ENCODE results near the gene RBM34. TPM values are rescaled to one million over a fixed set of nuclear protein-coding genes. Genes with fewer than 3 reads are reported as not detected.
"Not testable (repeated sequence)": the region's sequence is repeated elsewhere in the genome, so short reads cannot be mapped to it uniquely, and the experiment has no call there.

Gene RBM34
- total and polyA plus RNA-seq, 5 donors: 44.8 to 60.3 (median 55.4) TPM

DNA sequence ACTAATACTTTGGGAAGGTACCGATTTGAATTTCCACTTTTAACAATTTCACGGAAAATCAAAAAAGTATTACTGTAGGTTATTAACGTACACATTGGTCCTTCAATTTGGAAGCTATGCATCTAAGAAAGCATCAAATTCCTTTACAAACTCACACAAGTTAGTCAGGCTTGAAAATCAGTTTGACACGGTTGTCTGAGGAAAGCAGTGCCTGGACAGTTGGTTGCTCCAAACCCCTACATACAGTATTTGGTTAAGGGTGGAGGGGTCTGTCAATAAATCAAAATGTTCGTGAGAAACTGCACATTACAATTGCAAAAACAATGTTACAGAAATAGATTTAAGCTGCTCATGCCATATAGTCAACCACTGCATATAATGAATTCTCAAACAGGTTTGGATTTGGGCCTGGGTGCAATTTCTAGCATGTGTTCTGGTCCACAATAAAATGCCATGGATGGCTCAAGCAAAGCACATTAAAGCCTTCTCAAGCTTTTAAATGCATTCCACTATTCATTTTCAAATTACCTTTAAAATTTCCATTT is 19.9 kb upstream of the RBM34 start:
- intact Hi-C loops (cut with DNase I): no loop called here

DNA sequence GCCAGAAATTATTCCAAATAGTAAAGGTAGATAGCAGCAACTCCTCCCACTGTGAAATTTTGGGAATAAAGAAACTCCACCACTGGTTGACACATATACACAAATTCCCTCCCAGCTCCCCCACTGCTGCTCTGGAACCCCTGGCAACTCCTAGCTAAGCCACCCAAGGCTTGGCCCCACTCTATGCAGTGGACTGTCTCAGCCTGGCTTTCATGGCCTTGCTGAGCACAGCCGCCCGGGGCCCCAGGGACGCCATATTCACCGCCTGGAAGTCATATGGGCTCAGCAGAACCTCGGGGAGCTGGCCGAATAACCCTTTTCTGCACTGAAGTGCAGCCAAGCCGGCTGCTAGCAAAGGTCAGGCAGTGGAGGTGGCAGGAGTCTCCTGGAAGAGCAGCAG is 15.4 kb upstream of the RBM34 start:
- no peak overlapping the region for H3K27ac ChIP-seq (ENCODE audit: low read length)
- no peak for ATAC-seq
- no peak overlapping the region for H3K4me3 ChIP-seq (ENCODE audit: low read length)
- WGBS: 69% methylated on average over 7 of the region's 7 CpGs
- no peaks in the 10 kb centered on the region for H3K27me3 ChIP-seq (ENCODE audit: control insufficient read depth, insufficient read depth)
- no peaks in the 10 kb centered on the region for H3K4me1 ChIP-seq (ENCODE audit: control insufficient read depth, insufficient read depth, low read length)
- no peak for DNase-seq
- intact Hi-C loops (cut with DNase I): no loop called here
- H3K9me3 ChIP-seq (ENCODE audit: control insufficient read depth, low read length): no peaks in the 10 kb centered on the region

More for the DNA sequence above, 19.9 kb upstream of the RBM34 start:
- ATAC-seq (no peak), DNase-seq (no peak)
- Histone ChIP-seq H3K27me3 (ENCODE audit: control insufficient read depth, insufficient read depth) (no peaks in the 10 kb centered on the region), H3K4me3 (ENCODE audit: low read length) (no peak overlapping the region), H3K9me3 (ENCODE audit: control insufficient read depth, low read length) (no peaks in the 10 kb centered on the region), H3K4me1 (ENCODE audit: control insufficient read depth, insufficient read depth, low read length) (no peaks in the 10 kb centered on the region), H3K27ac (ENCODE audit: low read length) (no peak overlapping the region)
- 90% methylated on average over 5 of the region's 5 CpGs for WGBS

DNA sequence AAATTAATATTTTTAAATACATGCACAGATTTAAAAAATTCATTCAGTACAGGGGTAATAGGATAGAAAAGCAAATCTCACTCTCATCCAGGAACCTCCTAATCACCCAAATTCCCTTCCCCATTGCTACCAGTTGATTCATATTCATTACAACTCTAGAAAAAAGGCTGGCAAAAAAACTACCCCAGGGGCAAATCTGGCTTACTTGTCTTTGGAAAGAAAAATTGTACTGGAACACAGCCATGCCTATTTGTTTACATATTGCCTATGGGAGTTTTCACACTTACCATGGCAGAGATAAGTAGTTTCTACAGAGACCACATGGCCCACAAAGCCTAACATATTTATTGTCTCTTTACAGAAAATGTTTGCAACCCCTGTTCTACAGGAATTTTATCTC is 8.9 kb upstream of the RBM34 start:
- no peaks in the 10 kb centered on the region for H3K9me3 ChIP-seq (ENCODE audit: control insufficient read depth, low read length)
- no peaks in the 10 kb centered on the region for H3K27me3 ChIP-seq (ENCODE audit: control insufficient read depth, insufficient read depth)
- no peaks in the 10 kb centered on the region for H3K4me1 ChIP-seq (ENCODE audit: control insufficient read depth, insufficient read depth, low read length)
- no peak for DNase-seq
- intact Hi-C loops (cut with DNase I): no loop called here
- no peak overlapping the region for H3K4me3 ChIP-seq (ENCODE audit: low read length)
- ATAC-seq: no peak
- H3K27ac ChIP-seq (ENCODE audit: low read length): no peak overlapping the region

DNA sequence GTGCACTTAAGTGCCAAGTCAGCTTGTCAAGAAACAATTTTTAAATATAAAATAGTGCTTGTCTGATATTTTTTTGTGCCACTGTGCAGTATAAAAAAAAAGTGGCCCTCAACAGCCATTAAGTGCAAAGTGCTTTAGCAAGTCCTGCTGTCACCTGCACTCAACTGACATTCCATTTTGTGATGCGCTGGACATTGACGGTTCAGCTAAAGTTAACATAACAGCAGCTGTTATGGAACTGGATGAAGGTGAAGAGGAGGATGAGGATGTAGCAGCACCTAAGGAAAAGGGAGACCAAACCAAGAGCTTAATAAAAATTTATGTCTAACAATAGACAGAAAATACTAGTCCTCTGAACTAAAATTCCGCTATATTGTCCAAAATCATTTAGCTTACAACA is 7.3 kb upstream of the RBM34 start:
- intact Hi-C loops (cut with DNase I): no loop called here

DNA sequence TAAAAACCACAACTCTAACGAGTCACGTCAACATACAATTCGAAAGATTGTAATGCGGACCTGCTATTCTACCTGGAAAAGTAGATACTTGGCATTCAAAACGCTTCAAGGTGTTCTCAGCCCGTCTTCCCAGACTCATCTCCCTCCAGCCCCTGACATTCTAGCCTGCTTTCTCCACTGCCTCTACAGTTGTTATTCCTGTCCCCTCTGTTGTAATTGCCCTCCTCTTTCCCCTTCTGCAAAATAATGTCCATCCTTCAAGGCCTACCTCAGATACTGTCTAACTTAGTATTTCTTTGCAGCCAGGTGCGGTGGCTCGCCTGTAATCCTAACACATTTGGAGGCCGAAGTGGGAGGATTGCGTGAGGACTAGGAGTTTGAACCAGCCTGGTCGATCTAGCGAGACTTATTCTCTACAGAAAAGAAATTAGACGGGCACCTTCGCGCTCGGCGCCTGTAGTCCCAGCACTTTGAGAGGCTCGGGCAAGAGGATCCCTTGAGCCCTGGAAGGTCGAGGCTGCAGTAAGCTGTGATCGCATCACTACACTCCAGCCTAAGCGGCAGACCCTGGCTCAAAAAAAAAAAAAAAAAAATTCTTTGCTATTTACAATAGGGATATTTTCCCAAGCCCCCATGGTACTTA is 756 bp upstream of the RBM34 start:
- WGBS: 66% methylated on average over 21 of the region's 21 CpGs
- no peak overlapping the region for H3K27ac ChIP-seq (ENCODE audit: low read length)

More for the DNA sequence above, 7.3 kb upstream of the RBM34 start:
- no peaks in the 10 kb centered on the region for H3K27me3 ChIP-seq (ENCODE audit: control insufficient read depth, insufficient read depth)
- no peak for ATAC-seq
- WGBS: 92% methylated on average over 3 of the region's 3 CpGs
- H3K4me1 ChIP-seq (ENCODE audit: control insufficient read depth, insufficient read depth, low read length): no peaks in the 10 kb centered on the region
- H3K4me3 ChIP-seq (ENCODE audit: low read length): no peak overlapping the region
- no peak overlapping the region for H3K27ac ChIP-seq (ENCODE audit: low read length)
- DNase-seq: no peak
- H3K9me3 ChIP-seq (ENCODE audit: control insufficient read depth, low read length): no peaks in the 10 kb centered on the region

DNA sequence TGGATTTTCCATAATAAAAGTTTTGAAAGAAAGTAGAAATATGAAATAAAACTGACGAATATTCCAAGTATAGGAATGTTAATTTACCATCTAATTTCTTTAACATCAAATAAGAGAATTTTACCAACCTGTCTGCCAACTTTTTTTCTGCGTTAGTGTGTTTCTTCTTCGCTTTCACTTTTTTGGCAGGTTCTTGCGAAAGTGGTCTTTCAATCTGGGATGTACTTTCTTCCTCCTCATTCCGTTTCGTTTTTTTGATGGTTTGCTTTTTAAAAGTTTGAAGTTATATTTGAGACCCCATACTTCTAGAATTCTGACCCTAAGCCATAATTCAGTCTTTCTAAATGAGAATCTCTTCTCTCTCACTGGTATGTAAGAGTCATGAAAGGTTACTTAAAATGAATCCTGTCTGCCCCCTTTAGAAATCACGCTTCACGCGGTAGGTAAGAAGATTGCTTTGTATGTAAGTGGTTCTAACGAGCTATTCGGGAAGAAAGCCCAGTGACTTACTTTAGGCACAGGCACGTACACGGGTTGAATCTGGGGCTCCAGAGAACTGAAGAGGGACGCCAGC is 580 bp downstream of the RBM34 start:
- peaks cover 6% of the 10 kb centered on the region for H3K4me1 ChIP-seq (ENCODE audit: control insufficient read depth, insufficient read depth, low read length)
- intact Hi-C loops (cut with DNase I): no loop called here
- H3K9me3 ChIP-seq (ENCODE audit: control insufficient read depth, low read length): no peaks in the 10 kb centered on the region
- ATAC-seq (no peak), DNase-seq (no peak)
- no peaks in the 10 kb centered on the region for H3K27me3 ChIP-seq (ENCODE audit: control insufficient read depth, insufficient read depth)
- WGBS: 10% methylated on average over 14 of the region's 14 CpGs
- peak overlapping the region; percentile 97 for H3K27ac ChIP-seq (ENCODE audit: low read length)
- peak overlapping the region; percentile 73 for H3K4me3 ChIP-seq (ENCODE audit: low read length)

More for the DNA sequence above, 756 bp upstream of the RBM34 start:
- peaks cover 6% of the 10 kb centered on the region for H3K4me1 ChIP-seq (ENCODE audit: control insufficient read depth, insufficient read depth, low read length)
- ATAC-seq (peak in 1 of 2 donors; percentile 5), DNase-seq (no peak)
- H3K27me3 ChIP-seq (ENCODE audit: control insufficient read depth, insufficient read depth): no peaks in the 10 kb centered on the region
- H3K4me3 ChIP-seq (ENCODE audit: low read length): peak overlapping the region; percentile 73
- intact Hi-C loops (cut with DNase I): no loop called here
- no peaks in the 10 kb centered on the region for H3K9me3 ChIP-seq (ENCODE audit: control insufficient read depth, low read length)

DNA sequence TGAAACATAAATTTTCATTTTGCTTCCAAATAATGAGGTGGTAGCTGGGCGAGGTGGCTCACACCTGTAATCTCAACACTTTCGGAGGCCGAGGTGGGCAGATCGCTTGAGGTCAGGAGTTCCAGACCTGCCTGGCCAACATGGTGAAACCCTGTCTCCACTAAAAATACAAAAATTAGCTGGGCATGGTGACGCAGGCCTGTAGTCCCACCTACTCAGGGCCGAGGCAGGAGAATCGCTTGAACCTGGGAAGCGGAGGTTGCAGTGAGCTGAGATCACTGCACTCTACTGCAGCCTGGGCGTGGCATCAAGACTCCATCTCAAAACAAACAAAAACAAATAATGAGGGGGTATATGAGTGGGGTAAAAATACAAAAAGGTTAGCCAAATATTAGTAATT is 1.1 kb downstream of the RBM34 start:
- DNase-seq; H3K9me3 ChIP-seq (ENCODE audit: control insufficient read depth, low read length); H3K27ac ChIP-seq (ENCODE audit: low read length); H3K27me3 ChIP-seq (ENCODE audit: control insufficient read depth, insufficient read depth); intact Hi-C loops (cut with DNase I); H3K4me1 ChIP-seq (ENCODE audit: control insufficient read depth, insufficient read depth, low read length); H3K4me3 ChIP-seq (ENCODE audit: low read length); ATAC-seq: not testable (repeated sequence)
- 88% methylated on average over 9 of the region's 9 CpGs for WGBS

DNA sequence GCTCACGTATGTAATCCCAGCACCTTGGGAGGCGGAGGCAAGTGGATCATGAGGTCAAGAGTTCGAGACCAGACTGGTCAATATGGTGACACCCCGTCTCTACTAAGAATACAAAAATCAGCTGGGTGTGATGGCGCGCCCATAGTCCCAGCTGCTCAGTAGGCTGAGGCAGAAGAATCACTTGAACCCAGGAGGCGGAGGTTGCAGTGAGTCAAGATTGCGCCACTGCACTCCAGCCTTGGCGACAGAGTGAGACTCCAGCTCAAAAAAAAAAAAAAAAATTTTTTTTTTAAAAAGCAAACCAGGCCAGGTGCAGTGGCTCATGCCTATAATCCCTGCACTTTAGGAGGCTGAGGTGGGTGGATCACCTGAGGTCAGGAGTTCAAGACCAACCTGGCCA is 1.8 kb downstream of the RBM34 start:
- H3K27me3 ChIP-seq (ENCODE audit: control insufficient read depth, insufficient read depth); H3K9me3 ChIP-seq (ENCODE audit: control insufficient read depth, low read length); intact Hi-C loops (cut with DNase I); ATAC-seq; H3K4me3 ChIP-seq (ENCODE audit: low read length); H3K27ac ChIP-seq (ENCODE audit: low read length); DNase-seq; H3K4me1 ChIP-seq (ENCODE audit: control insufficient read depth, insufficient read depth, low read length): not testable (repeated sequence)
- WGBS: 87% methylated on average over 9 of the region's 9 CpGs

DNA sequence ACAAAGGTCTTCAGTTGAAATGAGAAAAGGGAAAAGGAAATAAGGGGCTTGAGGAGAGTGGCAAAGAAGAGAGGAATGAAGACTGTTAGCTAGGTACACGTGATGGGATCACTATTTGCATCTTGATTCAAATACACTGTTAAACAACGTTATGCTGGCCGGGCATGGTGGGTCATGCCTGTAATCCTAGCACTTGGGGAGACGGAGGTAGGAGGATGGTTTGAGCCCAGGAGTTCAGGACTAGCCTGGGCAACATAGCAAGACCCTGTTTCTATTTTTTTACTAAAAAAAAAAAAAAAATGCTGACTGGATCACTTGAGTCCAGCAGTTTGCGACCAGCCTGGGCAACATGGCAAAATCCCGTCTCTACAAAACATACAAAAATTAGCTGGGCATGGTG is 2.4 kb downstream of the RBM34 start:
- Histone ChIP-seq H3K9me3 (ENCODE audit: control insufficient read depth, low read length) (no peaks in the 10 kb centered on the region), H3K27ac (ENCODE audit: low read length) (no peak overlapping the region), H3K4me1 (ENCODE audit: control insufficient read depth, insufficient read depth, low read length) (peaks cover 6% of the 10 kb centered on the region), H3K4me3 (ENCODE audit: low read length) (no peak overlapping the region), H3K27me3 (ENCODE audit: control insufficient read depth, insufficient read depth) (no peaks in the 10 kb centered on the region)
- WGBS: 94% methylated on average over 6 of the region's 6 CpGs
- intact Hi-C loops (cut with DNase I): no loop called here
- ATAC-seq: no peak
- DNase-seq: no peak

DNA sequence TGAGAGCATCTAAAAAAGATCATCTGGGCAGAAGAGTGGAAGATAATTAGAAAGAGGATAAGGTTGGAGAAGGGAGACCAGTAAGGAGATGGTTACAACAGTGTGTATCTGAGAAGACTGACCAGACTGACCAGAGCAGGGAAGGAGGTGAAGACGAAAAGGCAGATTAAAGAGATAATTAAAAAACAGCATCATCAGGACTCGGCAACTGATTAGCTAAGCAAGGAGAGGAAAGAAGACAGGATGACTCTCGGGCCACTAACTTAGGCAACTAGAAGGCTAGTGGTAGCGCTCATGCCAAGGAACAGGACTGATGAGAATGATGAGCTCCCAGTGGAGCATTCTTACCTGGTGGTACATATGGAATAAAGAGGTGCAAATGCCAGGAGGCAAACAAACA is 3.9 kb downstream of the RBM34 start:
- no peaks in the 10 kb centered on the region for H3K9me3 ChIP-seq (ENCODE audit: control insufficient read depth, low read length)
- no peaks in the 10 kb centered on the region for H3K27me3 ChIP-seq (ENCODE audit: control insufficient read depth, insufficient read depth)
- ATAC-seq (no peak), DNase-seq (no peak)
- intact Hi-C loops (cut with DNase I): no loop called here
- no peak overlapping the region for H3K27ac ChIP-seq (ENCODE audit: low read length)
- no peak overlapping the region for H3K4me3 ChIP-seq (ENCODE audit: low read length)
- WGBS: 92% methylated on average over 4 of the region's 4 CpGs
- peaks cover 6% of the 10 kb centered on the region for H3K4me1 ChIP-seq (ENCODE audit: control insufficient read depth, insufficient read depth, low read length)

DNA sequence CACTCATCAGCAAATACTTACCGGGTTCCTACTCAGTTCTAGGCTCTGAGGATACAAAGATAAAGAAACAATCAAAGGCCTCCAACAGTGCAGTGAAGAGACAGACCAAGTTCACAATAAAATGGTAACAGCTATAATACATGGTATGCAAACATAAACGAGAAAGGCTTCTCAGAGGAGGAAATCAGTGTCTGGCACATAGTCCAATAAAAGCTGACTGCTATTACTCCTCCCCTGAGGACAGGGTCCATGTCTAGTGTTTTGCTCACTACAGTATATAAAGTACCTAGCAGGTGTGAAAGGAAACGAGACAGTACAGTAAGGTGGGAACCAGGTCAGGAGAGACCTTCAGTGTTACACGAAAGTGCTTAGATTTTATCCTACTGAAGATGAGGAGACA is 4.3 kb downstream of the RBM34 start:
- no peak for ATAC-seq
- Histone ChIP-seq H3K4me3 (ENCODE audit: low read length) (no peak overlapping the region), H3K9me3 (ENCODE audit: control insufficient read depth, low read length) (no peaks in the 10 kb centered on the region), H3K4me1 (ENCODE audit: control insufficient read depth, insufficient read depth, low read length) (peaks cover 3% of the 10 kb centered on the region), H3K27me3 (ENCODE audit: control insufficient read depth, insufficient read depth) (no peaks in the 10 kb centered on the region), H3K27ac (ENCODE audit: low read length) (no peak overlapping the region)
- intact Hi-C loops (cut with DNase I): no loop called here
- no peak for DNase-seq
- 86% methylated on average over 4 of the region's 4 CpGs for WGBS

Measured in right cardiac atrium (tissue), 5 donors.